ENCODE results near the gene HORMAD2. TPM values are rescaled to one million over a fixed set of nuclear protein-coding genes. Genes with fewer than 3 reads are reported as not detected.

The HORMAD2 gene
- total RNA-seq, 5 donors from 2014 or later (not counting 1 experiment from before 2014, with no cell fraction given), result not detected

- Histone ChIP-seq H3K27ac (ENCODE audit: low read length) (no peak overlapping the region), H3K27me3 (replicated peaks in 1 of 2; ENCODE audit: control insufficient read depth in 2 of 2, extremely low read depth in 1 of 2, insufficient read depth in 2 of 2, low read length in 1 of 2) (peaks cover 0 to 7% of the 10 kb centered on the region in 2 experiments), H3K4me1 (ENCODE audit: control insufficient read depth in 1 of 2, extremely low read depth in 1 of 2, insufficient read depth in 2 of 2, low read length in 2 of 2) (peaks cover 0 to 9% of the 10 kb centered on the region in 2 experiments), H3K9me3 (no peaks in the 10 kb centered on the region), H3K36me3 (ENCODE audit: control insufficient read depth in 2 of 2, extremely low read depth in 1 of 2, insufficient read depth in 1 of 2, low read length in 1 of 2) (no peaks in the 10 kb centered on the region), H3K4me3 (ENCODE audit: control insufficient read depth in 1 of 2, extremely low read depth in 1 of 2, low read length in 1 of 2) (no peak overlapping the region)
- ATAC-seq (replicated peaks in 1 of 4) (no peak), DNase-seq (no peak)
- H3K4me3 Mint-ChIP-seq, result peak overlapping the region in 1 of 3 donors; percentile 20
- CTCF ChIA-PET, result no interaction called here
- no peaks in the 10 kb centered on the region for H3K9me3 Mint-ChIP-seq
- H3K27me3 Mint-ChIP-seq, result peaks cover 0 to 13% of the 10 kb centered on the region in 2 donors
- peaks cover 10 to 12% (median 11%) of the 10 kb centered on the region in 3 donors for H3K4me1 Mint-ChIP-seq
- POLR2A ChIA-PET, result no interaction called here
- H3K27ac Mint-ChIP-seq, result no peak overlapping the region
- no CpG with 5 or more reads among the region's 4 CpGs for WGBS (ENCODE audit: insufficient coverage)
- H3K36me3 Mint-ChIP-seq, result no peaks in the 10 kb centered on the region
These were observed 35.3 kb upstream of the HORMAD2 start for GRCh38 chr22:30044881-30045493.

- Mint-ChIP-seq H3K27me3 (peaks cover 0 to 13% of the 10 kb centered on the region in 2 donors), H3K9me3 (no peaks in the 10 kb centered on the region), H3K27ac (no peak overlapping the region), H3K4me1 (peaks cover 10 to 12% (median 11%) of the 10 kb centered on the region in 3 donors), H3K36me3 (no peaks in the 10 kb centered on the region), H3K4me3 (no peak overlapping the region)
- Histone ChIP-seq H3K4me1 (ENCODE audit: control insufficient read depth in 1 of 2, extremely low read depth in 1 of 2, insufficient read depth in 2 of 2, low read length in 2 of 2) (peaks cover 0 to 9% of the 10 kb centered on the region in 2 experiments), H3K36me3 (ENCODE audit: control insufficient read depth in 2 of 2, extremely low read depth in 1 of 2, insufficient read depth in 1 of 2, low read length in 1 of 2) (no peaks in the 10 kb centered on the region), H3K9me3 (no peaks in the 10 kb centered on the region), H3K27me3 (replicated peaks in 1 of 2; ENCODE audit: control insufficient read depth in 2 of 2, extremely low read depth in 1 of 2, insufficient read depth in 2 of 2, low read length in 1 of 2) (peaks cover 0 to 3% of the 10 kb centered on the region in 2 experiments), H3K4me3 (ENCODE audit: control insufficient read depth in 1 of 2, extremely low read depth in 1 of 2, low read length in 1 of 2) (no peak overlapping the region), H3K27ac (ENCODE audit: low read length) (no peak overlapping the region)
- ATAC-seq (replicated peaks in 1 of 4), result no peak
- DNase-seq, result no peak
- CTCF ChIA-PET, result no interaction called here
- POLR2A ChIA-PET, result no interaction called here
- WGBS (ENCODE audit: insufficient coverage), result no CpG with 5 or more reads among the region's 4 CpGs
These were observed 34.8 kb upstream of the HORMAD2 start for GRCh38 chr22:30045494-30045887.

GRCh38 chr22:30045901-30046715 is 34.2 kb upstream of the HORMAD2 start:
- peaks cover 0 to 9% of the 10 kb centered on the region in 2 experiments for H3K4me1 ChIP-seq (ENCODE audit: control insufficient read depth in 1 of 2, extremely low read depth in 1 of 2, insufficient read depth in 2 of 2, low read length in 2 of 2)
- no peak overlapping the region for H3K27ac ChIP-seq (ENCODE audit: low read length)
- POLR2A ChIA-PET, result no interaction called here
- no peaks in the 10 kb centered on the region for H3K27me3 ChIP-seq (replicated peaks in 1 of 2; ENCODE audit: control insufficient read depth in 2 of 2, extremely low read depth in 1 of 2, insufficient read depth in 2 of 2, low read length in 1 of 2)
- Mint-ChIP-seq H3K4me3 (no peak overlapping the region), H3K27ac (peak overlapping the region in 1 of 2 donors; percentile 4), H3K4me1 (peaks cover 10 to 12% (median 11%) of the 10 kb centered on the region in 3 donors), H3K36me3 (no peaks in the 10 kb centered on the region), H3K27me3 (peaks cover 0 to 13% of the 10 kb centered on the region in 2 donors), H3K9me3 (no peaks in the 10 kb centered on the region)
- no peak overlapping the region for H3K4me3 ChIP-seq (ENCODE audit: control insufficient read depth in 1 of 2, extremely low read depth in 1 of 2, low read length in 1 of 2)
- WGBS (ENCODE audit: insufficient coverage), result 96% methylated on average over 13 of the region's 21 CpGs
- CTCF ChIA-PET, result no interaction called here
- no peaks in the 10 kb centered on the region for H3K9me3 ChIP-seq
- H3K36me3 ChIP-seq (ENCODE audit: control insufficient read depth in 2 of 2, extremely low read depth in 1 of 2, insufficient read depth in 1 of 2, low read length in 1 of 2), result no peaks in the 10 kb centered on the region
- ATAC-seq (replicated peaks in 1 of 4) (no peak), DNase-seq (no peak)

DNA sequence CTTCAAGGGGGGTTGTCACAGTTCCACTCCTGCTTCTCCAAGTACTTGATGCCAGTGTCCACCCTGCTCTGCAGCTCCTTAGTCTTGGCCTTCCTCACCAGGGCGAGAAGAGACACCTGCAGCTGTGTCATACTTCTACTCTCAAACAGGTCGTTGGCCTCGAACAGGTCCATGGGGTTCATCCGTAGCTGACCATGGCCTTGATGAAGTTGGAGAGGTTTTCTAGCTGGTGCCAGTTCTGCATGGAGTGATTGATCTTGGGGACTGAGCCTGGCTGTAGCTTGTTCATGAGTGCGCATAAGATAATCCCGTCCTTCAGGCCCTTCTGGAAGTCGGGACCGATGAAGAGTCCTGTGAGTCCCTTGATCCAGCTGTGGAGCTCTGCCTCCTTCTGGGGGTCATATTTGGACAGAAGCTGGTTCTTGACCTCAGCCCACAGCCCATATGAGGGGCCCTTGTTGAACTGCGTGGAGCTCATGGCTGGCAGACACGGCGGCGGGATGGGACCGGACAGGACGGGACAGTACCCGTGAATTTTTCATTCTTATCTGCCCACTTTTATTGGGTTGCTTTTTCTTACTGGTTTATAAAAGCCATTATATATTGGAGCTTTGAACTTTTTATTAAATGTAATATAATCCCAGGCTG is 33.4 kb upstream of the HORMAD2 start:
- Mint-ChIP-seq H3K4me3 (peak overlapping the region; percentile 14 to 56 (median 32)), H3K27me3 (peaks cover 0 to 11% of the 10 kb centered on the region in 2 donors), H3K4me1 (peaks cover 10 to 12% (median 11%) of the 10 kb centered on the region in 3 donors), H3K9me3 (no peaks in the 10 kb centered on the region), H3K36me3 (no peaks in the 10 kb centered on the region), H3K27ac (peak overlapping the region; percentile 52 to 59)
- Histone ChIP-seq H3K27ac (ENCODE audit: low read length) (peak overlapping the region; percentile 14), H3K36me3 (ENCODE audit: control insufficient read depth in 2 of 2, extremely low read depth in 1 of 2, insufficient read depth in 1 of 2, low read length in 1 of 2) (no peaks in the 10 kb centered on the region), H3K27me3 (replicated peaks in 1 of 2; ENCODE audit: control insufficient read depth in 2 of 2, extremely low read depth in 1 of 2, insufficient read depth in 2 of 2, low read length in 1 of 2) (no peaks in the 10 kb centered on the region), H3K9me3 (no peaks in the 10 kb centered on the region), H3K4me1 (ENCODE audit: control insufficient read depth in 1 of 2, extremely low read depth in 1 of 2, insufficient read depth in 2 of 2, low read length in 2 of 2) (peaks cover 0 to 9% of the 10 kb centered on the region in 2 experiments), H3K4me3 (ENCODE audit: control insufficient read depth in 1 of 2, extremely low read depth in 1 of 2, low read length in 1 of 2) (no peak overlapping the region)
- ChIA-PET POLR2A (interaction anchor here in 1 of 2 donors (1.1 kb wide), 1 partner anchor 207 kb away, joined by 3 read pairs; no protein-coding TSS in a partner anchor), CTCF (interaction anchor here in 1 of 2 donors (1.0 kb wide), 1 partner anchor 42 kb away, joined by 4 read pairs; no protein-coding TSS in a partner anchor)
- no peak for DNase-seq
- no peak for ATAC-seq (replicated peaks in 1 of 4)
- WGBS (ENCODE audit: insufficient coverage), result 97% methylated on average over 6 of the region's 15 CpGs

- Histone ChIP-seq H3K27ac (ENCODE audit: low read length) (peak overlapping the region; percentile 14), H3K9me3 (no peaks in the 10 kb centered on the region), H3K4me3 (ENCODE audit: control insufficient read depth in 1 of 2, extremely low read depth in 1 of 2, low read length in 1 of 2) (no peak overlapping the region), H3K4me1 (ENCODE audit: control insufficient read depth in 1 of 2, extremely low read depth in 1 of 2, insufficient read depth in 2 of 2, low read length in 2 of 2) (peaks cover 0 to 9% of the 10 kb centered on the region in 2 experiments), H3K36me3 (ENCODE audit: control insufficient read depth in 2 of 2, extremely low read depth in 1 of 2, insufficient read depth in 1 of 2, low read length in 1 of 2) (no peaks in the 10 kb centered on the region), H3K27me3 (replicated peaks in 1 of 2; ENCODE audit: control insufficient read depth in 2 of 2, extremely low read depth in 1 of 2, insufficient read depth in 2 of 2, low read length in 1 of 2) (no peaks in the 10 kb centered on the region)
- peak overlapping the region; percentile 14 to 56 (median 32) for H3K4me3 Mint-ChIP-seq
- no peaks in the 10 kb centered on the region for H3K9me3 Mint-ChIP-seq
- peaks cover 10 to 12% (median 11%) of the 10 kb centered on the region in 3 donors for H3K4me1 Mint-ChIP-seq
- DNase-seq, result peak in 28 of 35 experiments; percentile 4 to 62 (median 20)
- H3K36me3 Mint-ChIP-seq, result no peaks in the 10 kb centered on the region
- ATAC-seq (replicated peaks in 1 of 4), result peak; percentile 84 to 100 (median 88)
- peaks cover 0 to 8% of the 10 kb centered on the region in 2 donors for H3K27me3 Mint-ChIP-seq
- ChIA-PET POLR2A (interaction anchor here in 1 of 2 donors (1.1 kb wide), 1 partner anchor 207 kb away, joined by 3 read pairs; no protein-coding TSS in a partner anchor), CTCF (interaction anchor here in 1 of 2 donors (1.0 kb wide), 1 partner anchor 41 kb away, joined by 4 read pairs; no protein-coding TSS in a partner anchor)
- 36% methylated on average over 2 of the region's 3 CpGs for WGBS (ENCODE audit: insufficient coverage)
- peak overlapping the region; percentile 52 to 59 for H3K27ac Mint-ChIP-seq
These were observed 32.9 kb upstream of the HORMAD2 start for GRCh38 chr22:30047364-30047738.

DNA sequence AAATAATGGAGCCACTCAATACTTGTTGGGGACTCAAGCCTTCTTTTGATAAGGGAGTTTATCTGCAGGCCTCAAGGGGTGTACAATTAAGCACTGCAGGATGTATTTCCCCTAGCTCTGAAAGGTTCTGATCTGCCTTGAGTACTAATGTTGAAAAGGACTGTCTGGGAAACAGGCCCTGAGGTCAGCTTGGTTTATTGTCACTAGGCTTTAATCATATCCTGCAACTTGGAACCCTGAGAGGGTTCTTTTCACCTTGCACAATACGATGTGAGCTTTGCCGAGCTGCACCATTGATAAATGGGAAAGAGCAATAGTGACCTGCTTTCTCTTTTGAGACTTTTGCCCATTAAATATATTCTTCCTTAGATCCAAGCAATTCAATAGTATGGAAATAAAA is 31.6 kb upstream of the HORMAD2 start:
- H3K36me3 Mint-ChIP-seq, result no peaks in the 10 kb centered on the region
- no peaks in the 10 kb centered on the region for H3K27me3 Mint-ChIP-seq
- no peak for ATAC-seq (replicated peaks in 1 of 4)
- CTCF ChIA-PET, result no interaction called here
- Histone ChIP-seq H3K4me1 (ENCODE audit: control insufficient read depth in 1 of 2, extremely low read depth in 1 of 2, insufficient read depth in 2 of 2, low read length in 2 of 2) (peaks cover 0 to 9% of the 10 kb centered on the region in 2 experiments), H3K36me3 (ENCODE audit: control insufficient read depth in 2 of 2, extremely low read depth in 1 of 2, insufficient read depth in 1 of 2, low read length in 1 of 2) (no peaks in the 10 kb centered on the region), H3K9me3 (no peaks in the 10 kb centered on the region), H3K27me3 (replicated peaks in 1 of 2; ENCODE audit: control insufficient read depth in 2 of 2, extremely low read depth in 1 of 2, insufficient read depth in 2 of 2, low read length in 1 of 2) (no peaks in the 10 kb centered on the region), H3K4me3 (ENCODE audit: control insufficient read depth in 1 of 2, extremely low read depth in 1 of 2, low read length in 1 of 2) (no peak overlapping the region), H3K27ac (ENCODE audit: low read length) (no peak overlapping the region)
- WGBS (ENCODE audit: insufficient coverage), result no CpG with 5 or more reads among the region's 2 CpGs
- POLR2A ChIA-PET, result no interaction called here
- no peak overlapping the region for H3K27ac Mint-ChIP-seq
- no peaks in the 10 kb centered on the region for H3K9me3 Mint-ChIP-seq
- H3K4me1 Mint-ChIP-seq, result peaks cover 10 to 12% (median 11%) of the 10 kb centered on the region in 3 donors
- H3K4me3 Mint-ChIP-seq, result no peak overlapping the region
- no peak for DNase-seq

All from T-cell (primary cell).